CD4-positive, CD25-positive, alpha-beta regulatory T cell (primary cell): Measurements from ENCODE around the gene KRTAP9-9. TPM values are rescaled to one million over a fixed set of nuclear protein-coding genes. Genes with fewer than 3 reads are reported as not detected.

Experiments used
- ATAC-seq, 2 donors: fragments of 150-1000 bp; cut with Tn5 transposase; one replicate each; pipeline ENCODE4 v1.10.0; 2021; ENCODE audit warnings: low read depth in 2 of 2, moderate number of reproducible peaks in 2 of 2, moderate library complexity in 1 of 2
- DNase-seq, 3 donors: peaks; one replicate each; pipeline versions ENCODE4 v3.0.0 to v3.0.0-alpha.2; 2012 to 2022; ENCODE audit warnings: mixed read lengths in 1 of 3
- H3K27ac ChIP-seq: one replicate; pipeline ENCODE4 v1.7.0; 2013; ENCODE audit warnings: mild to moderate bottlenecking, low read length; ENCODE audit not compliant: insufficient read depth, poor library complexity, severe bottlenecking
- H3K27me3 ChIP-seq: one replicate; pipeline ENCODE4 v1.7.0; 2013; ENCODE audit warnings: low read length; ENCODE audit not compliant: control insufficient read depth, insufficient read depth
- H3K36me3 ChIP-seq: one replicate; pipeline ENCODE4 v1.7.0; 2013; ENCODE audit warnings: mild to moderate bottlenecking, low read length, moderate library complexity; ENCODE audit not compliant: control insufficient read depth, insufficient read depth
- H3K4me1 ChIP-seq: 2 replicates; pipeline ENCODE4 v1.7.0; 2013; ENCODE audit warnings: mild to moderate bottlenecking, low read length; ENCODE audit not compliant: insufficient read depth, control insufficient read depth, poor library complexity, severe bottlenecking
- H3K4me3 ChIP-seq: one replicate; pipeline ENCODE4 v1.7.0; 2013; ENCODE audit warnings: low read depth, mild to moderate bottlenecking, low read length, moderate library complexity
- H3K9me3 ChIP-seq, 2 experiments: 1 replicate in 1 of 2; 2 replicates in 1 of 2; pipeline ENCODE4 v1.7.0; 2013; ENCODE audit warnings: low read length in 2 of 2, mild to moderate bottlenecking in 1 of 2, moderate library complexity in 1 of 2; ENCODE audit not compliant: control insufficient read depth in 2 of 2
- H3K27ac Mint-ChIP-seq, 3 donors: one replicate each; pipeline ENCODE4 v1.8.0; 2020 to 2022; ENCODE audit warnings: mild to moderate bottlenecking in 3 of 3, mixed read lengths in 3 of 3, moderate library complexity in 2 of 3
- H3K27me3 Mint-ChIP-seq: one replicate; pipeline ENCODE4 v1.8.0; 2022; ENCODE audit warnings: mild to moderate bottlenecking, mixed read lengths
- H3K36me3 Mint-ChIP-seq: one replicate; pipeline ENCODE4 v1.8.0; 2020; ENCODE audit warnings: mixed read lengths
- H3K4me1 Mint-ChIP-seq, 4 donors: one replicate each; pipeline ENCODE4 v1.8.0; 2020 to 2022; ENCODE audit warnings: mixed read lengths in 4 of 4, mild to moderate bottlenecking in 1 of 4
- H3K4me3 Mint-ChIP-seq, 4 donors: one replicate each; pipeline ENCODE4 v1.8.0; 2020 to 2022; ENCODE audit warnings: mild to moderate bottlenecking in 4 of 4, mixed read lengths in 4 of 4, moderate library complexity in 3 of 4
- H3K9me3 Mint-ChIP-seq, 7 donors: one replicate each; pipeline ENCODE4 v1.8.0; 2020 to 2022; ENCODE audit warnings: mixed read lengths in 7 of 7, mild to moderate bottlenecking in 3 of 7, moderate library complexity in 2 of 7
- polyA plus RNA-seq, 4 donors: library from polyadenylated mRNA; unstranded; fragments of 300-500 nt; fragmentation: Illumina TruSeq; gene quantifications; one replicate each; pipeline ENCODE4 v1.2.3, GENCODE V29; 2021
- total RNA-seq: library from RNA; stranded (reverse); gene quantifications from one replicate; pipeline ENCODE4 v1.2.3, GENCODE V29; 2022

The KRTAP9-9 gene
- total and polyA plus RNA-seq, 5 donors from 2014 or later = not detected

- Histone ChIP-seq H3K4me3 (no peak overlapping the region), H3K36me3 (no peaks in the 10 kb centered on the region)
These were observed 38.8 kb downstream of the KRTAP9-9 start for GRCh38 chr17:41294016-41294415.

GRCh38 chr17:41296846-41297245, 41.7 kb downstream of the KRTAP9-9 start:
- no peaks in the 10 kb centered on the region for H3K9me3 ChIP-seq

More at GRCh38 chr17:41294016-41294415, 38.8 kb downstream of the KRTAP9-9 start:
- Mint-ChIP-seq H3K4me1 (peaks cover 0 to 3% (median under 1%) of the 10 kb centered on the region in 4 donors), H3K36me3 (no peaks in the 10 kb centered on the region), H3K27me3 (peaks cover 33% of the 10 kb centered on the region), H3K27ac (no peak overlapping the region), H3K4me3 (no peak overlapping the region), H3K9me3 (peaks cover 0 to 4% (median 0%) of the 10 kb centered on the region in 7 donors)
- DNase-seq (no peak), ATAC-seq (no peak)
- Histone ChIP-seq H3K9me3 (no peaks in the 10 kb centered on the region), H3K27me3 (no peaks in the 10 kb centered on the region), H3K27ac (no peak overlapping the region), H3K4me1 (no peaks in the 10 kb centered on the region)

GRCh38 chr17:41298458-41299135, 43.4 kb downstream of the KRTAP9-9 start:
- Histone ChIP-seq H3K9me3 (no peaks in the 10 kb centered on the region), H3K4me3 (no peak overlapping the region), H3K27ac (no peak overlapping the region), H3K4me1 (no peaks in the 10 kb centered on the region), H3K27me3 (no peaks in the 10 kb centered on the region), H3K36me3 (no peaks in the 10 kb centered on the region)
- Mint-ChIP-seq H3K9me3 (peaks cover 0 to 8% (median 3%) of the 10 kb centered on the region in 7 donors), H3K27me3 (peaks cover 13% of the 10 kb centered on the region), H3K4me1 (peaks cover 4 to 21% (median 9%) of the 10 kb centered on the region in 4 donors), H3K27ac (no peak overlapping the region), H3K4me3 (no peak overlapping the region), H3K36me3 (peaks cover 3% of the 10 kb centered on the region)
- ATAC-seq = no peak
- no peak for DNase-seq

More at GRCh38 chr17:41296846-41297245, 41.7 kb downstream of the KRTAP9-9 start:
- ATAC-seq = no peak
- H3K27ac Mint-ChIP-seq = no peak overlapping the region
- no peak overlapping the region for H3K4me3 Mint-ChIP-seq
- no peak overlapping the region for H3K4me3 ChIP-seq
- H3K27me3 ChIP-seq = no peaks in the 10 kb centered on the region
- DNase-seq = no peak
- peaks cover 4 to 16% (median 7%) of the 10 kb centered on the region in 4 donors for H3K4me1 Mint-ChIP-seq
- H3K36me3 ChIP-seq = no peaks in the 10 kb centered on the region
- H3K36me3 Mint-ChIP-seq = peaks cover 3% of the 10 kb centered on the region
- H3K27ac ChIP-seq = no peak overlapping the region
- no peaks in the 10 kb centered on the region for H3K4me1 ChIP-seq
- H3K9me3 Mint-ChIP-seq = peaks cover 0 to 8% (median 3%) of the 10 kb centered on the region in 7 donors
- peaks cover 24% of the 10 kb centered on the region for H3K27me3 Mint-ChIP-seq

GRCh38 chr17:41301204-41301790, 46.1 kb downstream of the KRTAP9-9 start:
- Histone ChIP-seq H3K4me1 (peaks cover 3% of the 10 kb centered on the region), H3K27me3 (no peaks in the 10 kb centered on the region), H3K36me3 (no peaks in the 10 kb centered on the region), H3K4me3 (no peak overlapping the region), H3K27ac (no peak overlapping the region), H3K9me3 (no peaks in the 10 kb centered on the region)
- Mint-ChIP-seq H3K27me3 (no peaks in the 10 kb centered on the region), H3K9me3 (peaks cover 0 to 5% (median 3%) of the 10 kb centered on the region in 7 donors), H3K36me3 (peaks cover 3% of the 10 kb centered on the region), H3K27ac (peak overlapping the region in 2 of 3 donors; percentile 16 to 93), H3K4me1 (peaks cover 5 to 31% (median 17%) of the 10 kb centered on the region in 4 donors), H3K4me3 (no peak overlapping the region)
- no peak for ATAC-seq
- no peak for DNase-seq

- H3K27me3 ChIP-seq = no peaks in the 10 kb centered on the region
- H3K4me3 ChIP-seq = no peak within 1 kb of the TSS
- no peaks in the 10 kb centered on the region for H3K9me3 ChIP-seq
- no peaks in the 10 kb centered on the region for H3K36me3 ChIP-seq
- H3K27ac Mint-ChIP-seq = peak within 1 kb of the TSS in 2 of 3 donors; percentile 16 to 74
- H3K9me3 Mint-ChIP-seq = peaks cover 0 to 5% (median 3%) of the 10 kb centered on the region in 7 donors
- no peak within 1 kb of the TSS for H3K4me3 Mint-ChIP-seq
- no peaks in the 10 kb centered on the region for H3K27me3 Mint-ChIP-seq
- no peak for DNase-seq
- H3K36me3 Mint-ChIP-seq = peaks cover 3% of the 10 kb centered on the region
- peaks cover 11% of the 10 kb centered on the region for H3K4me1 ChIP-seq
- no peak for ATAC-seq
- H3K4me1 Mint-ChIP-seq = peaks cover 9 to 40% (median 26%) of the 10 kb centered on the region in 4 donors
- no peak within 1 kb of the TSS for H3K27ac ChIP-seq
These were observed 47.0 kb downstream of the KRTAP9-9 start, which contains the start of gene KRTAP29-1 for GRCh38 chr17:41301916-41302901. Gene KRTAP29-1, minus strand, starts transcription at chr17:41302851. Its CDS starts 0 bp downstream, at chr17:41302851.

GRCh38 chr17:41302981-41303380, 47.8 kb downstream of the KRTAP9-9 start:
- no peak for ATAC-seq
- Histone ChIP-seq H3K36me3 (no peaks in the 10 kb centered on the region), H3K27me3 (no peaks in the 10 kb centered on the region), H3K4me1 (peaks cover 19% of the 10 kb centered on the region), H3K9me3 (no peaks in the 10 kb centered on the region), H3K4me3 (no peak overlapping the region), H3K27ac (no peak overlapping the region)
- H3K9me3 Mint-ChIP-seq = peaks cover 0 to 5% (median 3%) of the 10 kb centered on the region in 7 donors
- H3K36me3 Mint-ChIP-seq = peaks cover 3% of the 10 kb centered on the region
- no peak overlapping the region for H3K4me3 Mint-ChIP-seq
- no peak for DNase-seq
- peaks cover 15 to 48% (median 34%) of the 10 kb centered on the region in 4 donors for H3K4me1 Mint-ChIP-seq
- peak overlapping the region in 1 of 3 donors; percentile 13 for H3K27ac Mint-ChIP-seq
- H3K27me3 Mint-ChIP-seq = no peaks in the 10 kb centered on the region

- ATAC-seq (no peak), DNase-seq (no peak)
- H3K36me3 ChIP-seq = no peaks in the 10 kb centered on the region
- Mint-ChIP-seq H3K27ac (no peak overlapping the region), H3K4me3 (no peak overlapping the region), H3K9me3 (peaks cover 0 to 5% (median 3%) of the 10 kb centered on the region in 7 donors), H3K27me3 (no peaks in the 10 kb centered on the region), H3K4me1 (peaks cover 23 to 59% (median 44%) of the 10 kb centered on the region in 4 donors), H3K36me3 (peaks cover 6% of the 10 kb centered on the region)
- no peaks in the 10 kb centered on the region for H3K9me3 ChIP-seq
- H3K4me3 ChIP-seq = no peak overlapping the region
- H3K27me3 ChIP-seq = no peaks in the 10 kb centered on the region
- no peak overlapping the region for H3K27ac ChIP-seq
- peaks cover 30% of the 10 kb centered on the region for H3K4me1 ChIP-seq
These were observed 48.9 kb downstream of the KRTAP9-9 start for GRCh38 chr17:41304091-41304490.
